Urinary bladder (tissue), 4 donors: ENCODE measurements around the gene VWA2. TPM values are rescaled to one million over a fixed set of nuclear protein-coding genes. Genes with fewer than 3 reads are reported as not detected.

Experiments
- DNase-seq: peaks from one replicate; pipeline ENCODE4 v3.0.0-alpha.2; 2015; ENCODE audit errors: extremely low spot score
- H3K27ac ChIP-seq: one replicate; pipeline ENCODE4 v1.5.1; 2013; ENCODE audit warnings: low read depth, mild to moderate bottlenecking, moderate library complexity
- H3K36me3 ChIP-seq: one replicate; pipeline ENCODE4 v1.6.1; 2013; ENCODE audit warnings: mild to moderate bottlenecking, moderate library complexity; ENCODE audit not compliant: insufficient read depth
- H3K4me1 ChIP-seq: one replicate; pipeline ENCODE4 v1.6.1; 2013; ENCODE audit warnings: mild to moderate bottlenecking, moderate library complexity; ENCODE audit not compliant: insufficient read depth
- H3K4me3 ChIP-seq: one replicate; pipeline ENCODE4 v1.5.1; 2013; ENCODE audit warnings: low read depth, low read length
- WGBS: extraction: QIAGEN DNeasy Blood & Tissue Kit; methylation state at CpG from one replicate; pipeline ENCODE4 v1.1.7; 2013; 5-methylcytosine and 5-hydroxymethylcytosine counted together
- polyA plus RNA-seq: library from polyadenylated mRNA; stranded (reverse); fragments of 200-250 nt; gene quantifications from one replicate; pipeline ENCODE4 v1.2.3, GENCODE V29; 2013
- total RNA-seq: library from RNA; depleted of rRNA; stranded (reverse); fragments of >200 nt; gene quantifications from one replicate; pipeline ENCODE4 v1.2.3, GENCODE V29; 2014
- donor health status: healthy with polysubstance abuse.
- donor health status: healthy.

Gene VWA2
- total and polyA plus RNA-seq, 2 donors, result 1.0 to 4.6 TPM

GRCh38 chr10:114232561-114233176 is 6.4 kb upstream of the VWA2 start:
- no peak for DNase-seq
- H3K4me1 ChIP-seq, result no peaks in the 10 kb centered on the region
- H3K4me3 ChIP-seq, result no peak overlapping the region
- 66% methylated on average over 4 of the region's 4 CpGs for WGBS
- H3K36me3 ChIP-seq, result no peaks in the 10 kb centered on the region
- no peak overlapping the region for H3K27ac ChIP-seq

- 48% methylated on average over 6 of the region's 6 CpGs for WGBS
Measured at GRCh38 chr10:114233482-114233881, 5.6 kb upstream of the VWA2 start.

GRCh38 chr10:114234132-114234531 is 4.9 kb upstream of the VWA2 start:
- Histone ChIP-seq H3K4me3 (no peak overlapping the region), H3K36me3 (no peaks in the 10 kb centered on the region), H3K4me1 (no peaks in the 10 kb centered on the region), H3K27ac (no peak overlapping the region)
- DNase-seq, result no peak

More at GRCh38 chr10:114233482-114233881, 5.6 kb upstream of the VWA2 start:
- no peak overlapping the region for H3K27ac ChIP-seq
- no peaks in the 10 kb centered on the region for H3K36me3 ChIP-seq
- no peak for DNase-seq
- H3K4me3 ChIP-seq, result no peak overlapping the region
- no peaks in the 10 kb centered on the region for H3K4me1 ChIP-seq

DNA sequence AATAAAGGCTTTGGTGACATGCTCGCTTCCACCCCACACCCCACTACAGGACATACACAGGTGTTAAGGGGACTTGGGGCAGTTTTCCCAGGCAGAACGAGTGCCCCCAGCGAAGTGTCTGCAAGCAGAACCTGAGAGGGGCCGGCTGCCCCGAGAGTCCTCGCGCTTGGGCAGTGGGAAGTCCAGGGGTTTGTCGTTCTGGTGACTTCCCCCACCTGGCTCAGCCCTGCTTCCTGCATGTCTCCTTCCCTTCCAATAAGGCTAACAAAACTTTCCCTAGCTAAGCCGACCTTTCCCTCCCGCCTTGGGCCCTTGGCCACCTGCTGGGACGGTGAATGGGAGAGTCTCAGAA is 916 bp downstream of the VWA2 start:
- no peak overlapping the region for H3K27ac ChIP-seq
- H3K36me3 ChIP-seq, result no peaks in the 10 kb centered on the region
- no peak overlapping the region for H3K4me3 ChIP-seq
- DNase-seq, result no peak
- WGBS, result 57% methylated on average over 11 of the region's 11 CpGs
- H3K4me1 ChIP-seq, result no peaks in the 10 kb centered on the region

- H3K4me1 ChIP-seq, result no peaks in the 10 kb centered on the region
- H3K36me3 ChIP-seq, result no peaks in the 10 kb centered on the region
- H3K27ac ChIP-seq, result no peak overlapping the region
- no peak for DNase-seq
- WGBS, result 90% methylated on average over 9 of the region's 9 CpGs
- no peak overlapping the region for H3K4me3 ChIP-seq
Measured at GRCh38 chr10:114242235-114242634, 3.2 kb downstream of the VWA2 start.

GRCh38 chr10:114243661-114244060 is 4.6 kb downstream of the VWA2 start:
- Histone ChIP-seq H3K27ac (no peak overlapping the region), H3K4me1 (peaks cover 2% of the 10 kb centered on the region), H3K4me3 (no peak overlapping the region), H3K36me3 (no peaks in the 10 kb centered on the region)
- DNase-seq, result no peak
- WGBS, result 67% methylated on average over 9 of the region's 9 CpGs

DNA sequence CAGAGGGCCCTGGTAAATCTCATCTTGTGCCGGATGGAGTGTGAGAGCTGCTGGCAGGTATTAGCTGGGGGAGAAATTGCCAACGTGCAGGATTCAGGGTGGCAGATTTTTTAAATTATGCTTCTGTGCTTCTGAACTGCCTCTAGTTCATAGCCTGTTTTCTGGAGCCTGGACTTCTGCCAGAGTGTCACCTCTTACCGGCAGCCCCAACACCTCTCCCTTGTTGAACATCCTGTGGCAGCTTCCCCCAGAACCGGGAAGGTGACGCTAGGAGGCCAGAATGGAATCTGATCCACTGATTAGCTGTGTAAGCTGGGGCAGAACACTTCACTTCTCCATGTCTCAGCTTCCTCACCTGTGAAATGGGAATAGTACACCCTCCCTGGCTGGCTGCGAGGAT is 5.1 kb downstream of the VWA2 start:
- WGBS, result 47% methylated on average over 6 of the region's 6 CpGs
- DNase-seq, result no peak

DNA sequence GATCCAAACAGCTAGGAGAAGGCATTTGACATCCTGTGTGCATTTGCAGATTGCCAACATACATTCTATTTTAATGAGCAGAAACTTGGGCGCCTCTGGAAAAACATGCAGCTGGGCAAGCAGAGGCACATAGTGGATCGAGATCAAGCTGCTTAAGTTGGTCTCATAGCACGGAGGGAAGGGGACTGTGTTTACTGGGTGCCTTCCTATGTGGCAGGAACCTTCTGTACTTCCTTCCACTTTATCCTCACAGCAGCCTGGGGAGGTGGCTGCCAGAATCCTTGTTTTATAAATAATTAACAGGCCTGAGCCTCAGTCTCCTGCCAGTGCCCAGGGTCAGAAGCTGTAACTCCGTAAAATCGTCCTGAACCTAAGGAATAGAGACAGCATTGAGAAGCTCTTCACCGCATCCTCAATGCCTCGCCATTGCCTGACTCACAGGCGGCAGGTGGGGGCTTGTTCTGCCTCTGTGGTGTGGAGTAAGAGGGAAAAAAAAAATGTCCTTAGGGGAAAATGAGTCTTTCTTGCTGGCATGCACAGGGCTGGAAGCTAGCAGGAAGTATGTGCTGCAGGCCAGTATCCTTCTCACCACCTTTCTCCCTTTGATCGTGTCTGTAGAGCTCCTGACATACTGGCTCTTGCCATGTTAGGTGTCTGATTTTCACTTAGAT is 6.2 kb downstream of the VWA2 start:
- DNase-seq, result no peak
- H3K36me3 ChIP-seq, result no peaks in the 10 kb centered on the region
- 58% methylated on average over 9 of the region's 9 CpGs for WGBS
- H3K4me1 ChIP-seq, result peaks cover 2% of the 10 kb centered on the region
- H3K27ac ChIP-seq, result no peak overlapping the region
- no peak overlapping the region for H3K4me3 ChIP-seq

More for the DNA sequence above, 5.1 kb downstream of the VWA2 start:
- no peak overlapping the region for H3K4me3 ChIP-seq
- H3K27ac ChIP-seq, result no peak overlapping the region
- H3K4me1 ChIP-seq, result peaks cover 2% of the 10 kb centered on the region
- no peaks in the 10 kb centered on the region for H3K36me3 ChIP-seq

DNA sequence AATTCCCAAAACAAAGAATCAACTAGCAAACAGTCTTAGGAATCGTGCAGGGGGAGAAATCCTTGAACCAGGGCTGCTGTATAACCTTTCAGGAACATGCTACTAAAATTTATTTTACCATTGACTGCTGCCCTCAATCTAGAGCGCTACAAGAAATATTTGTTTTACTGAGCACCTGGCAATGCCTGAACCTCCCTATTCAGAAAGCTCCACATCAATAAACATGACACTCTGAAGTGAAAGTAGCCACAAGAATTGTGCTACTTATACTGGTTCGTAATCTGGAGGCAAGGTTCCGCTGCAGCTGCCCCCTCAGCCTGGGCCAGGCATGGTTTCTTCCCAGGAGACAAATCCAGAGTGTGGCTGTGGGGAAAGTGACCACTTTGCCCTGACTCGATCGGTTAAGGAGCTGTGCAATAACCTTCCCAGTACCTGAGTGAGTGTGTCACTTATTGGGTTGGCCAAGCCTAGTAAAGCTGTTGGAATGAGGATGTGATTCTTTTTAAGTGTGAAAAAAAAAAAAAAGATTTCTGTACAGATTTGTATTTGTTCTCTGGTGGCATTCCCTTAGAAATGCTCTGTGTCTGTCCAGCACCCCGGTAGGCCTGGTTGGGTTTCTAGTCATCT is 7.7 kb downstream of the VWA2 start:
- peaks cover 2% of the 10 kb centered on the region for H3K4me1 ChIP-seq
- WGBS, result 71% methylated on average over 7 of the region's 7 CpGs
- no peak for DNase-seq
- H3K36me3 ChIP-seq, result no peaks in the 10 kb centered on the region
- no peak overlapping the region for H3K4me3 ChIP-seq
- no peak overlapping the region for H3K27ac ChIP-seq

- DNase-seq, result no peak
- no peak overlapping the region for H3K27ac ChIP-seq
- peaks cover 2% of the 10 kb centered on the region for H3K4me1 ChIP-seq
- 76% methylated on average over 6 of the region's 6 CpGs for WGBS
- no peak overlapping the region for H3K4me3 ChIP-seq
- H3K36me3 ChIP-seq, result no peaks in the 10 kb centered on the region
Measured at GRCh38 chr10:114250236-114250635, 11.2 kb downstream of the VWA2 start.

GRCh38 chr10:114250716-114251115 is 11.7 kb downstream of the VWA2 start:
- WGBS, result 91% methylated on average over 1 of the region's 1 CpG
- peaks cover 2% of the 10 kb centered on the region for H3K4me1 ChIP-seq
- H3K36me3 ChIP-seq, result no peaks in the 10 kb centered on the region
- H3K4me3 ChIP-seq, result no peak overlapping the region
- no peak overlapping the region for H3K27ac ChIP-seq
- DNase-seq, result no peak

DNA sequence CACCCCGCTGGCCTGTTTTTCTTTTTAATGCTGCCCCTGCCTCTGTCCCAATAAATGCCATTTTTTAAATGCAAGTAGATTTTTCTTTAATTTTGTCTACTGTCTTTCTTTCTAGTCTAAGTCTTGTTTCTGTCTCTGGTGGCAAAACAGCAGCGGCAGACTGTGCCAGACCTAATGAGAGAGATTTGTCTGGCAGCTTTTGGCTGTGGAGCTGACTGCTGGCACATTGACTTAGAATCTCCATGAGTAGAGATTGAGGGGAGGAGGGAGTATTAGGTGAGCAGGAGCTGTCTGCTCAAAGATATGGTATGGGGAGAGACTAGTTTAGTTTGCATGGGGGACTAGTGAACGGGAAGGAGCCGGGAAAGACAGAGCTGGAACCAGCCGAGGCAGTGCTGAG is 13.0 kb downstream of the VWA2 start:
- Histone ChIP-seq H3K27ac (no peak overlapping the region), H3K36me3 (no peaks in the 10 kb centered on the region), H3K4me3 (no peak overlapping the region), H3K4me1 (peaks cover 2% of the 10 kb centered on the region)
- 95% methylated on average over 5 of the region's 5 CpGs for WGBS
- DNase-seq, result no peak

DNA sequence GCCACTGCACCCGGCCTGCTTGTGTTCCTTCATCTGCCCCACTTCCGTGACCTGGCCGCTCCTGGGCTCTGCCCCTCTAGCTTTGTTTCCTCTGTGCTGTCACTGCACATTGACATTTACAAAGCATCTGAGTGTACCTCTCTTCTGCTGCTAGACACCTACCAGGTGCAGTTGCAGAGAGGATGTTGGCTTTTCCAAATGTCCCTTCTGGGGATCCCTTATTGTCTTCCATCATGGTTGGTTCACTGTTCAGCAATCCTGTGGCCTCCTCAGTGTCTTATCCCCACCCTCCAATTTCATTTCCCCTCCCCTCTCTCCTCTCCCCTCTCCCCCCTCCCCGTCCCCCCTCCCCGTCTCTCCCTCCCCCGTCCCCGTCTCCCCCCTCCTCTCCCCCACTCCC is 13.8 kb downstream of the VWA2 start:
- no peak overlapping the region for H3K27ac ChIP-seq
- no peak for DNase-seq
- 74% methylated on average over 4 of the region's 7 CpGs for WGBS
- H3K4me3 ChIP-seq, result no peak overlapping the region
- no peaks in the 10 kb centered on the region for H3K4me1 ChIP-seq
- no peaks in the 10 kb centered on the region for H3K36me3 ChIP-seq

- Histone ChIP-seq H3K4me1 (no peaks in the 10 kb centered on the region), H3K36me3 (no peaks in the 10 kb centered on the region), H3K4me3 (no peak overlapping the region), H3K27ac (no peak overlapping the region)
- DNase-seq, result no peak
- WGBS, result 95% methylated on average over 1 of the region's 1 CpG
Measured at GRCh38 chr10:114255227-114255626, 16.2 kb downstream of the VWA2 start.
